H4 (cell line): ENCODE measurements around the gene DHX34. TPM values are rescaled to one million over a fixed set of nuclear protein-coding genes. Genes with fewer than 3 reads are reported as not detected.
A peak's percentile ranks its signal among the peaks of the same experiment; 100 is the strongest.
"Not testable (repeated sequence)": the region's sequence is repeated elsewhere in the genome, so short reads cannot be mapped to it uniquely, and the experiment has no call there.

Source experiments
- DNase-seq: peaks from one replicate; pipeline ENCODE4 v3.0.0-alpha.2; 2015; ENCODE audit warnings: low spot score
- total RNA-seq: library from RNA; depleted of rRNA; stranded (reverse); fragments of >200 nt; shearing (Covaris generic); gene quantifications from 2 replicates; pipeline ENCODE4 v1.2.3, GENCODE V29; 2014; rRNA removed

The DHX34 gene, protein sequence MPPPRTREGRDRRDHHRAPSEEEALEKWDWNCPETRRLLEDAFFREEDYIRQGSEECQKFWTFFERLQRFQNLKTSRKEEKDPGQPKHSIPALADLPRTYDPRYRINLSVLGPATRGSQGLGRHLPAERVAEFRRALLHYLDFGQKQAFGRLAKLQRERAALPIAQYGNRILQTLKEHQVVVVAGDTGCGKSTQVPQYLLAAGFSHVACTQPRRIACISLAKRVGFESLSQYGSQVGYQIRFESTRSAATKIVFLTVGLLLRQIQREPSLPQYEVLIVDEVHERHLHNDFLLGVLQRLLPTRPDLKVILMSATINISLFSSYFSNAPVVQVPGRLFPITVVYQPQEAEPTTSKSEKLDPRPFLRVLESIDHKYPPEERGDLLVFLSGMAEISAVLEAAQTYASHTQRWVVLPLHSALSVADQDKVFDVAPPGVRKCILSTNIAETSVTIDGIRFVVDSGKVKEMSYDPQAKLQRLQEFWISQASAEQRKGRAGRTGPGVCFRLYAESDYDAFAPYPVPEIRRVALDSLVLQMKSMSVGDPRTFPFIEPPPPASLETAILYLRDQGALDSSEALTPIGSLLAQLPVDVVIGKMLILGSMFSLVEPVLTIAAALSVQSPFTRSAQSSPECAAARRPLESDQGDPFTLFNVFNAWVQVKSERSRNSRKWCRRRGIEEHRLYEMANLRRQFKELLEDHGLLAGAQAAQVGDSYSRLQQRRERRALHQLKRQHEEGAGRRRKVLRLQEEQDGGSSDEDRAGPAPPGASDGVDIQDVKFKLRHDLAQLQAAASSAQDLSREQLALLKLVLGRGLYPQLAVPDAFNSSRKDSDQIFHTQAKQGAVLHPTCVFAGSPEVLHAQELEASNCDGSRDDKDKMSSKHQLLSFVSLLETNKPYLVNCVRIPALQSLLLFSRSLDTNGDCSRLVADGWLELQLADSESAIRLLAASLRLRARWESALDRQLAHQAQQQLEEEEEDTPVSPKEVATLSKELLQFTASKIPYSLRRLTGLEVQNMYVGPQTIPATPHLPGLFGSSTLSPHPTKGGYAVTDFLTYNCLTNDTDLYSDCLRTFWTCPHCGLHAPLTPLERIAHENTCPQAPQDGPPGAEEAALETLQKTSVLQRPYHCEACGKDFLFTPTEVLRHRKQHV
- 7.3 and 8.0 TPM in 2 replicates for total RNA-seq

DNA sequence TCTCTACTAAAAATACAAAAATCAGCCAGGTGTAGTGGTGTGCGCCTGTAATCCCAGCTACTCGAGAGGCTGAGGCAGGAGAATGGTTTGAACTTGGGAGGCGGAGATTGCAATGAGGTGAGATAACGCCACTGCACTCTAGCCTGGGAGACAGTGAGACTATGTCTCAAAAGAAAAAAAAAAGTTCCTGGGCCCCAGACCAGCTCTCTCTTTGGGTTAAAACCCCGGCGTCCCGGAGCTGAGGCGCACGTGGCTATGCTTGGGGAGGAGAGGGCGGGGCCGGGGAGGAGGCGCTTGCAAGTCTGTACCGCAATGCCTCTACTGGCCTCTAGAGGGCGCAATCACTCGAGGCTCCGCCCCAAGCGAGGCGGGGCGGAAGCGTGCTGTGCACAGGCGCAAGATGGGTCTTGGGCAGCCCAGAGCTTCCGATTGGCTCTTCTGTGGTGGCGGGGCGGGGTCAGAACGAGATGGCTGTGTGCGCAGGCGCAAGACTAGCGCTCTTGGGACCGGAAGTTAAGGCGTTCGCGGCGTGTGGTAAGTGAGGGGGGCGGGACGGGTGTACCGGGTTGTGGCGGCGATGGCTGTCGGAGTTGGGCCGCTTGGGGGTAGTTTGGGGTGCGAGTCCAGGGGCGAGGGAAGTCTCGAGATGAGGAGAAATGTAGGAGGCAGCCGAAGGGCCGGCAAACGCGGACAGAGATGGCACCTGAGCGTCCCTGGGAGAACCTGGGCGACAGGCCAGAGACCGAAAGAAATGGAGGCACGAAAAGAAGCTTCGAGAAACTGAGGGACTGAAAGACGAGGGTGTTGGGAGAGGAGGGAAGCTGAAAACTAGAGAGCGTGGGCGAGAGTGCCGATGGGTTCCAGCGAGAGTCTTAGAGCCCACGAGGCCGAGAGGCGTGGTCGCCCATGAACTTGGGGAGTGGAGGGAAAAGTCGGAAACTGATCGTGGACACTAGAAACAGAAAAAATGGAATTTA lies at the start of gene DHX34:
DHX34 (plus strand) TSS at position 497 of the 977 bp plus-strand sequence. CDS start 3,716 bp downstream, outside the sequence.
- DNase-seq: peak; percentile 99

- not testable (repeated sequence) for DNase-seq
Measured at GRCh38 chr19:47300867-47301266, 48.2 kb upstream of the DHX34 start.

- DNase-seq: no peak
Measured at GRCh38 chr19:47302249-47302648, 46.9 kb upstream of the DHX34 start.

GRCh38 chr19:47303966-47304365 lies 45.1 kb upstream of the DHX34 start:
- DNase-seq: no peak

- peak; percentile 88 for DNase-seq
Measured at GRCh38 chr19:47305309-47305751, 43.8 kb upstream of the DHX34 start.

GRCh38 chr19:47306303-47306702 lies 42.8 kb upstream of the DHX34 start:
- DNase-seq: no peak

- no peak for DNase-seq
Measured at GRCh38 chr19:47309038-47309437, 40.1 kb upstream of the DHX34 start.

DNA sequence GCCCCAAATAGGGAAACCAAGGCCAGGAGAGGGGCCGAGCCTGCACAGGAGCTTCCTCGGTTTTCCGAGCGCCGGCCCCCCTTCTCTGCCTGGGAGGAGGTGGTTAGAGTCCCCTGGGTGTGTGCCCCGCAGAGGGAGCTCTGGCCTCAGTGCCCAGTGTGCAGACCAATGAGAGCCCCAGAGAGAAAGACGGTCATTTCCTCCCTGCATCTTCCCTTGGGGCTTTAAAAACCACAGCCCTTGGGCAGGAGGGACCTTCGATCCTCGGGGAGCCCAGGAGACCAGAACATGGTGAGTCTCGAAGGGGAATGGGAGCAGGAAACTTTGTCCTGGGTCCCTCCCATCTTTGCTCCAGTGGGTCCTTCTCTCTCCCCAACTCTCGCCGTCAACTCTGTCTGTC lies 39.5 kb upstream of the DHX34 start, which contains the start of gene C5AR1:
C5AR1 (plus strand) TSS at position 254 of the 400 bp plus-strand sequence; CDS start at position 289, 35 bp downstream.
- no peak for DNase-seq

DNA sequence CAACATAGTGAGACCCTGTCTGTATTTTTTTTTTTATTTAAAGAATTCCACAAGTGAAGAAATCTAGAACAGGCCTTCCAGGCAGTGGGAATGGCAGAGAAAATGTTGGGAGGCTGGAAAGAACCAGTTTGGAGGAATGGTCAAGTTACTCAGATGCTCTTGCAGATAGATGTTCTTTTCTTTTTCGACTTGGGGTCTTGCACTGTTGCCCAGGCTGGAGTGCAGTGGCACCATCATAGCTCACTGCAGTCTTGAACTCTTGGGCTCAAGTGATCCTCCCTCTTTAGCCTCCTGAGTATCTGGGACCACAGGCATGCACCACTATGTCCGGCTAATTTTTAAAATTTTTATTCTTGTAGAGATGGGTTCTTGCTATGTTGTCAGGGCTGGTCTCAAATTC lies 38.8 kb upstream of the DHX34 start:
- no peak for DNase-seq

- no peak for DNase-seq
Measured at GRCh38 chr19:47310819-47311218, 38.3 kb upstream of the DHX34 start.

- DNase-seq: no peak
Measured at GRCh38 chr19:47312366-47313006, 36.6 kb upstream of the DHX34 start.

GRCh38 chr19:47313754-47314295 lies 35.3 kb upstream of the DHX34 start:
- no peak for DNase-seq

GRCh38 chr19:47315125-47315821 lies 33.8 kb upstream of the DHX34 start:
- peak; percentile 96 for DNase-seq

DNA sequence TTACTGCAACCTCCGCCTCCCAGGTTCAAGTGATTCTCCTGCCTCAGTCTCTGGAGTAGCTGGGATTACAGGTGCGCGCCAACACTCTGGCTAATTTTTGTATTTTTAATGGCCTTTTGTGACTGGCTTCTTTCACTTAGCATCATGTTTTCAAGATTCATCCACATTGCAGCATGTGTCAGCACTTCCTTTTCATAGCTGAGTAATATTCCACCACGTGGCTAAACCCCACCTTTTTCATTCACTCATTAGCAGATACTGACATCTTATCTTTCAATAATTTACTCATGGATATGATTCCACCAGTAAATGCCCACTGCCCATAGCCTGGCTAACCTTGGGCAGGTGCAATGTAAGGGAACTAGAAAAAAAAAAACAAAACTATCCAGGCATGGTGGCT lies 32.6 kb upstream of the DHX34 start:
- DNase-seq: no peak

DNA sequence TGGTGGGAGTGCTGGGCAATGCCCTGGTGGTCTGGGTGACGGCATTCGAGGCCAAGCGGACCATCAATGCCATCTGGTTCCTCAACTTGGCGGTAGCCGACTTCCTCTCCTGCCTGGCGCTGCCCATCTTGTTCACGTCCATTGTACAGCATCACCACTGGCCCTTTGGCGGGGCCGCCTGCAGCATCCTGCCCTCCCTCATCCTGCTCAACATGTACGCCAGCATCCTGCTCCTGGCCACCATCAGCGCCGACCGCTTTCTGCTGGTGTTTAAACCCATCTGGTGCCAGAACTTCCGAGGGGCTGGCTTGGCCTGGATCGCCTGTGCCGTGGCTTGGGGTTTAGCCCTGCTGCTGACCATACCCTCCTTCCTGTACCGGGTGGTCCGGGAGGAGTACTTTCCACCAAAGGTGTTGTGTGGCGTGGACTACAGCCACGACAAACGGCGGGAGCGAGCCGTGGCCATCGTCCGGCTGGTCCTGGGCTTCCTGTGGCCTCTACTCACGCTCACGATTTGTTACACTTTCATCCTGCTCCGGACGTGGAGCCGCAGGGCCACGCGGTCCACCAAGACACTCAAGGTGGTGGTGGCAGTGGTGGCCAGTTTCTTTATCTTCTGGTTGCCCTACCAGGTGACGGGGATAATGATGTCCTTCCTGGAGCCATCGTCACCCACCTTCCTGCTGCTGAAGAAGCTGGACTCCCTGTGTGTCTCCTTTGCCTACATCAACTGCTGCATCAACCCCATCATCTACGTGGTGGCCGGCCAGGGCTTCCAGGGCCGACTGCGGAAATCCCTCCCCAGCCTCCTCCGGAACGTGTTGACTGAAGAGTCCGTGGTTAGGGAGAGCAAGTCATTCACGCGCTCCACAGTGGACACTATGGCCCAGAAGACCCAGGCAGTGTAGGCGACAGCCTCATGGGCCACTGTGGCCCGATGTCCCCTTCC lies 28.9 kb upstream of the DHX34 start:
- no peak for DNase-seq

- DNase-seq: no peak
Measured at GRCh38 chr19:47321630-47322029, 27.5 kb upstream of the DHX34 start.

- no peak for DNase-seq
Measured at GRCh38 chr19:47322058-47322457, 27.1 kb upstream of the DHX34 start.

DNA sequence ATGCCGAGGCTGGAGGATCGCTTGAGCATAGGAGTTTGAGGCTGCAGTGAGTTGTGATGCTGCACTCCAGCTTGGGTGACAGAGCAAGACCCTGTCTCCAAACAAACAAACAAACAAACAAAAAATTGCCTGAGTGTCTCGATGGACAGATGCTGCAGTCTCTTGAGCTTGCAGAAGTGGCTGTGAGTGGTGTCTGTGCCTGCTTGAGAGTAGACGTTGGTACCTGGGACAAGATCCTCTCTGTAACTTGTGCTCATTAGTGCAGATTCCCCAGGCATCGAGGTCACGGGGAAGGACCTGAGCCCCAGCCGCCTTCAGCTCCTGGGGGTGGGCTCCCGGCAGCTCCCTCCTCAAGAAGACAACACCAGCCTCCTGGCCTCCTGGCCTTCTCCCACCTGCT lies 25.7 kb upstream of the DHX34 start:
- DNase-seq: no peak
